Measurements from ENCODE around the gene RBM20.

GRCh38 chr10:110794808-110795207, 150.7 kb downstream of the RBM20 start:
- TF ChIP-seq POLR2A (IDR thresholded peaks at IDR 0.05) (no peak), CTCF (IDR thresholded peaks at IDR 0.05) (no peak)

Measured in adrenal gland (tissue), 5 donors.